ENCODE measurements around the gene EXOC4.

EXOC4 gene

DNA sequence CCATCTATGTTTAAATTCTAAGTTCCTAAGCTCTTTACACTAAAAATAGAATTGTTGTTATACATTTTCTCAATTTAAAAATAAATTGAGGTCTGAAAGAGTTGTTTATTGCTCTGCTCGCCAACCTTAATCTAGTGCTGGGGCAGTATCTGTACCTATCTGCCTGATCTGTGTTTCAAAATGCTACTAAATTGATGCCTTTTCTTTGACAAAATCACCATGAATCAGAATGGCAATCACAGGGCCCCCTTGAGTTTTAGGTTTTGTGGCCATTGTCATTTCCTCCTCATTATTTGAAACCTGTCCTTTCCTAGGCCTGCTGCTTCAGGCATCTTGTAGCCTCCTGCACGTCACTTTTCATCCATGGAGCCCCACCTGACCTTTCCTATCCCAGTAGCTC is 301.5 kb downstream of the EXOC4 start:
- Histone ChIP-seq H3K9me2 (replicated peaks; ENCODE audit: low read depth, low read length) (no peaks in the 10 kb centered on the region), H2AFZ (ENCODE audit: low read length) (no peak overlapping the region), H3K9me3 (ENCODE audit: insufficient read depth, low read depth, low read length) (no peaks in the 10 kb centered on the region), H3K4me1 (ENCODE audit: insufficient read depth, low read length, poor library complexity, severe bottlenecking) (peaks cover 42% of the 10 kb centered on the region), H3K4me3 (ENCODE audit: low read length, poor library complexity, severe bottlenecking) (no peak overlapping the region), H3K4me2 (ENCODE audit: low read depth, low read length, poor library complexity, severe bottlenecking) (no peak overlapping the region), H4K20me1 (ENCODE audit: insufficient read depth, low read length, poor library complexity, severe bottlenecking) (no peaks in the 10 kb centered on the region), H3K27me3 (ENCODE audit: insufficient read depth, low read length, poor library complexity, severe bottlenecking) (no peaks in the 10 kb centered on the region), H3K36me3 (ENCODE audit: insufficient read depth, low read length) (no peaks in the 10 kb centered on the region), H3K9ac (ENCODE audit: low read depth, low read length, poor library complexity, severe bottlenecking) (no peak overlapping the region), H3F3A (ENCODE audit: low read depth) (no peaks in the 10 kb centered on the region), H3K79me2 (ENCODE audit: insufficient read depth, low read length) (no peaks in the 10 kb centered on the region)
- TF ChIP-seq, protein P1, sequence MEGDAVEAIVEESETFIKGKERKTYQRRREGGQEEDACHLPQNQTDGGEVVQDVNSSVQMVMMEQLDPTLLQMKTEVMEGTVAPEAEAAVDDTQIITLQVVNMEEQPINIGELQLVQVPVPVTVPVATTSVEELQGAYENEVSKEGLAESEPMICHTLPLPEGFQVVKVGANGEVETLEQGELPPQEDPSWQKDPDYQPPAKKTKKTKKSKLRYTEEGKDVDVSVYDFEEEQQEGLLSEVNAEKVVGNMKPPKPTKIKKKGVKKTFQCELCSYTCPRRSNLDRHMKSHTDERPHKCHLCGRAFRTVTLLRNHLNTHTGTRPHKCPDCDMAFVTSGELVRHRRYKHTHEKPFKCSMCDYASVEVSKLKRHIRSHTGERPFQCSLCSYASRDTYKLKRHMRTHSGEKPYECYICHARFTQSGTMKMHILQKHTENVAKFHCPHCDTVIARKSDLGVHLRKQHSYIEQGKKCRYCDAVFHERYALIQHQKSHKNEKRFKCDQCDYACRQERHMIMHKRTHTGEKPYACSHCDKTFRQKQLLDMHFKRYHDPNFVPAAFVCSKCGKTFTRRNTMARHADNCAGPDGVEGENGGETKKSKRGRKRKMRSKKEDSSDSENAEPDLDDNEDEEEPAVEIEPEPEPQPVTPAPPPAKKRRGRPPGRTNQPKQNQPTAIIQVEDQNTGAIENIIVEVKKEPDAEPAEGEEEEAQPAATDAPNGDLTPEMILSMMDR (conservative IDR thresholded peaks at IDR 0.05; ENCODE audit: low read length), result no peak
- no peak for TF ChIP-seq EZH2phosphoT487 (IDR thresholded peaks at IDR 0.05; ENCODE audit: borderline replicate concordance)

DNA sequence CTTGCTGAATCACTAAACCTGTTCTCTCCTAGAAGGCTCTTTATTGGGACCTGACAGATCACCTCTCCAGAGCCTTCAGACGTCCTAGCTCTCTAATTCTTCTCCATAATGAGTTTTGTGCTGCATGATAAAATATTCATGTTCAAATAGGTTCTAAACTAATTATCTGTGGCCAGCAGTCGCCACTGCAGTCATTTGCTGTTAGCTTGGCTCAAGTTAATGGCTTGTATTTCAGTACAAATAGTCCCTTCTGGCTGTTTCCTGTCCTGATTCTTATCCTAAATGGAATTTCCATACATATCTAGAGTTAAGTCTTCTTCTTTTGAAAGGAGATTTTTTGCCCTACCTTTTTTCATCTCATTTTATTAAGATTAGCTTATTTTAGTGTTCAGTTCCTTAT is 303.2 kb downstream of the EXOC4 start:
- Histone ChIP-seq H3K79me2 (ENCODE audit: insufficient read depth, low read length) (no peaks in the 10 kb centered on the region), H3K9me3 (ENCODE audit: insufficient read depth, low read depth, low read length) (no peaks in the 10 kb centered on the region), H3K36me3 (ENCODE audit: insufficient read depth, low read length) (no peaks in the 10 kb centered on the region), H3K4me3 (ENCODE audit: low read length, poor library complexity, severe bottlenecking) (no peak overlapping the region), H3K4me1 (ENCODE audit: insufficient read depth, low read length, poor library complexity, severe bottlenecking) (peaks cover 33% of the 10 kb centered on the region), H3K9me2 (replicated peaks; ENCODE audit: low read depth, low read length) (no peaks in the 10 kb centered on the region), H3K9ac (ENCODE audit: low read depth, low read length, poor library complexity, severe bottlenecking) (no peak overlapping the region), H3K4me2 (ENCODE audit: low read depth, low read length, poor library complexity, severe bottlenecking) (no peak overlapping the region), H4K20me1 (ENCODE audit: insufficient read depth, low read length, poor library complexity, severe bottlenecking) (no peaks in the 10 kb centered on the region), H2AFZ (ENCODE audit: low read length) (no peak overlapping the region), H3K27me3 (ENCODE audit: insufficient read depth, low read length, poor library complexity, severe bottlenecking) (no peaks in the 10 kb centered on the region), H3F3A (ENCODE audit: low read depth) (no peaks in the 10 kb centered on the region)
- no peak for TF ChIP-seq EZH2phosphoT487 (IDR thresholded peaks at IDR 0.05; ENCODE audit: borderline replicate concordance)
- TF ChIP-seq, protein P1 (conservative IDR thresholded peaks at IDR 0.05; ENCODE audit: low read length), result no peak

DNA sequence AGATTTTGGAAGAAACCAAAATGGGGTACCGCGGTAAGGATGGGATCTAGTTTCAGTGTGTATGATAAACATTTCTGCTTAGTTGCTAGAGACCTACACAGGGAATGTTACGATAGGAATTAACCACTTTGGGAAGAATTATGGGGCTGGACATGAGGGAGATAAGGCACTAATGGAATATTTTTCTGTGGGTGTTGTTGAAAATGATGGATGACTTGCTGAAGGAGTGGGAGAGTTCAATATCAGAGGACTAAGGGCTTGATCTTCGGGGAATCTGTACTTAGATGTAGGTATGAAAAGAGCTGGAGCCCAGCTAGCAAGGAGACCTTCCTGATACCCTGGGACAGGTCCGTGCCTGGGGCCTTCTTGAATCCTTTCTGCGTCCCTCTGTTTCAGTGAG is 303.7 kb downstream of the EXOC4 start:
- Histone ChIP-seq H3K9me2 (replicated peaks; ENCODE audit: low read depth, low read length) (no peaks in the 10 kb centered on the region), H3F3A (ENCODE audit: low read depth) (no peaks in the 10 kb centered on the region), H2AFZ (ENCODE audit: low read length) (no peak overlapping the region), H3K36me3 (ENCODE audit: insufficient read depth, low read length) (no peaks in the 10 kb centered on the region), H3K9ac (ENCODE audit: low read depth, low read length, poor library complexity, severe bottlenecking) (no peak overlapping the region), H3K27me3 (ENCODE audit: insufficient read depth, low read length, poor library complexity, severe bottlenecking) (no peaks in the 10 kb centered on the region), H3K4me3 (ENCODE audit: low read length, poor library complexity, severe bottlenecking) (no peak overlapping the region), H3K79me2 (ENCODE audit: insufficient read depth, low read length) (no peaks in the 10 kb centered on the region), H3K9me3 (ENCODE audit: insufficient read depth, low read depth, low read length) (no peaks in the 10 kb centered on the region), H4K20me1 (ENCODE audit: insufficient read depth, low read length, poor library complexity, severe bottlenecking) (no peaks in the 10 kb centered on the region), H3K4me2 (ENCODE audit: low read depth, low read length, poor library complexity, severe bottlenecking) (no peak overlapping the region), H3K4me1 (ENCODE audit: insufficient read depth, low read length, poor library complexity, severe bottlenecking) (peaks cover 33% of the 10 kb centered on the region)
- TF ChIP-seq, protein P1 (conservative IDR thresholded peaks at IDR 0.05; ENCODE audit: low read length), result no peak
- TF ChIP-seq EZH2phosphoT487 (IDR thresholded peaks at IDR 0.05; ENCODE audit: borderline replicate concordance), result no peak
